Psoas muscle (tissue), 8 donors: ENCODE data around the gene MTMR1. TPM values are rescaled to one million over a fixed set of nuclear protein-coding genes. Genes with fewer than 3 reads are reported as not detected.

Source experiments
- ATAC-seq, 4 donors: fragments of 200-7000 bp; cut with Tn5 transposase; one replicate each; pipeline ENCODE4 v1.9.1; 2020; ENCODE audit warnings: moderate library complexity in 3 of 4, mild to moderate bottlenecking in 2 of 4
- DNase-seq, 2 donors: peaks; one replicate each; pipeline ENCODE4 v3.0.0-alpha.2; 2020
- H3K27ac ChIP-seq: fragments of 200-600 bp; one replicate; pipeline ENCODE4 v1.8.0; 2022
- H3K27me3 ChIP-seq, 3 donors: fragments of 200-600 bp in 1 of 3; one replicate each; pipeline versions ENCODE4 v1.6.1 to v1.8.0; 2013 to 2022; ENCODE audit warnings: low read length in 2 of 3, mild to moderate bottlenecking in 2 of 3, moderate library complexity in 1 of 3; ENCODE audit not compliant: insufficient read depth in 3 of 3
- H3K36me3 ChIP-seq, 2 donors: fragments of 200-600 bp in 1 of 2; one replicate each; pipeline versions ENCODE4 v1.6.1 to v1.8.0; 2013 to 2022; ENCODE audit warnings: low read depth in 1 of 2, mild to moderate bottlenecking in 1 of 2, moderate library complexity in 1 of 2; ENCODE audit not compliant: insufficient read depth in 1 of 2
- H3K4me1 ChIP-seq: fragments of 200-600 bp; one replicate; pipeline ENCODE4 v1.8.0; 2022
- H3K4me3 ChIP-seq: fragments of 200-600 bp; one replicate; pipeline ENCODE4 v1.8.0; 2022; ENCODE audit warnings: mild to moderate bottlenecking
- H3K9me3 ChIP-seq: fragments of 200-600 bp; one replicate; pipeline ENCODE4 v1.8.0; 2022
- WGBS, 3 donors: extraction: QIAGEN DNeasy Blood & Tissue Kit; methylation state at CpG; one replicate each; pipeline versions ENCODE4 v1.1.6 to v1.1.7; 2013; 5-methylcytosine and 5-hydroxymethylcytosine counted together
- intact Hi-C, 2 donors: fragments of 100-400 bp; cut with DNase I; formaldehyde crosslinking; loops; one replicate each; pipeline versions ENCODE4 v1.11.0 to v1.14.2; 2022
- polyA plus RNA-seq, 3 donors: library from polyadenylated mRNA; stranded (reverse); fragments of 200-250 nt; gene quantifications; one replicate each; pipeline ENCODE4 v1.2.3, GENCODE V29; 2013
- total RNA-seq, 4 donors: library from RNA; stranded (reverse); fragmentation: NEBNext Ultra II Directional in 2 of 4; extraction: Animal tissue kit (Norgen Biotek cat#: 25700) in 2 of 4; gene quantifications; one replicate each; pipeline versions ENCODE4 v1.2.1 to v1.2.4, GENCODE V29; 2021 to 2023
- TF ChIP-seq, protein P1 (sequence below): fragments of 200-600 bp; IDR thresholded peaks from one replicate; pipeline ENCODE4 v1.8.0; 2022; ENCODE audit warnings: antibody characterized with exemption
- donor health status: healthy with polysubstance abuse.
- donor health status: DM: no; HTN: no; CAD: no; lungs with moderate emphysema.
- donor health status: Bipolar disorder and iron deficiency.
- donor health status: healthy.
- donor health status: DM: yes; HTN: yes; CAD: no.
- donor health status: DM: no; HTN: no; CAD: no.
- donor health status: DM: no; HTN: no; CAD: no.
- donor health status: DM: yes; HTN: yes; CAD: no.

MTMR1 gene
- total and polyA plus RNA-seq, 7 donors, result 8.9 to 48.6 (median 27.9) TPM

GRCh38 chrX:150697641-150698040 is 4.4 kb downstream of the MTMR1 start:
- H3K9me3 ChIP-seq, result no peaks in the 10 kb centered on the region
- DNase-seq (no peak), ATAC-seq (no peak)
- H3K27ac ChIP-seq, result no peak overlapping the region
- no peak overlapping the region for H3K4me3 ChIP-seq
- TF ChIP-seq, protein P1, sequence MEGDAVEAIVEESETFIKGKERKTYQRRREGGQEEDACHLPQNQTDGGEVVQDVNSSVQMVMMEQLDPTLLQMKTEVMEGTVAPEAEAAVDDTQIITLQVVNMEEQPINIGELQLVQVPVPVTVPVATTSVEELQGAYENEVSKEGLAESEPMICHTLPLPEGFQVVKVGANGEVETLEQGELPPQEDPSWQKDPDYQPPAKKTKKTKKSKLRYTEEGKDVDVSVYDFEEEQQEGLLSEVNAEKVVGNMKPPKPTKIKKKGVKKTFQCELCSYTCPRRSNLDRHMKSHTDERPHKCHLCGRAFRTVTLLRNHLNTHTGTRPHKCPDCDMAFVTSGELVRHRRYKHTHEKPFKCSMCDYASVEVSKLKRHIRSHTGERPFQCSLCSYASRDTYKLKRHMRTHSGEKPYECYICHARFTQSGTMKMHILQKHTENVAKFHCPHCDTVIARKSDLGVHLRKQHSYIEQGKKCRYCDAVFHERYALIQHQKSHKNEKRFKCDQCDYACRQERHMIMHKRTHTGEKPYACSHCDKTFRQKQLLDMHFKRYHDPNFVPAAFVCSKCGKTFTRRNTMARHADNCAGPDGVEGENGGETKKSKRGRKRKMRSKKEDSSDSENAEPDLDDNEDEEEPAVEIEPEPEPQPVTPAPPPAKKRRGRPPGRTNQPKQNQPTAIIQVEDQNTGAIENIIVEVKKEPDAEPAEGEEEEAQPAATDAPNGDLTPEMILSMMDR, result no peak
- WGBS, 3 donors, result 71 to 94% (median 93%) methylated on average over 7 of the region's 7 CpGs
- peaks cover 0 to 4% of the 10 kb centered on the region in 2 donors for H3K36me3 ChIP-seq
- H3K27me3 ChIP-seq, result no peaks in the 10 kb centered on the region
- H3K4me1 ChIP-seq, result no peaks in the 10 kb centered on the region
- intact Hi-C loops, result no loop called here

- H3K36me3 ChIP-seq, result peaks cover 0 to 4% of the 10 kb centered on the region in 2 donors
- no peak for DNase-seq
- no peak overlapping the region for H3K4me3 ChIP-seq
- H3K27ac ChIP-seq, result peak overlapping the region; percentile 19
- no peaks in the 10 kb centered on the region for H3K4me1 ChIP-seq
- ATAC-seq, result peak in 2 of 4 donors; percentile 45 to 47
- no peaks in the 10 kb centered on the region for H3K27me3 ChIP-seq
- 22 to 46% (median 29%) methylated on average over 2 of the region's 2 CpGs for WGBS, 3 donors
- TF ChIP-seq, protein P1, result no peak
- no peaks in the 10 kb centered on the region for H3K9me3 ChIP-seq
- intact Hi-C loops, result no loop called here
Observed at GRCh38 chrX:150698981-150699380, 5.8 kb downstream of the MTMR1 start.

DNA sequence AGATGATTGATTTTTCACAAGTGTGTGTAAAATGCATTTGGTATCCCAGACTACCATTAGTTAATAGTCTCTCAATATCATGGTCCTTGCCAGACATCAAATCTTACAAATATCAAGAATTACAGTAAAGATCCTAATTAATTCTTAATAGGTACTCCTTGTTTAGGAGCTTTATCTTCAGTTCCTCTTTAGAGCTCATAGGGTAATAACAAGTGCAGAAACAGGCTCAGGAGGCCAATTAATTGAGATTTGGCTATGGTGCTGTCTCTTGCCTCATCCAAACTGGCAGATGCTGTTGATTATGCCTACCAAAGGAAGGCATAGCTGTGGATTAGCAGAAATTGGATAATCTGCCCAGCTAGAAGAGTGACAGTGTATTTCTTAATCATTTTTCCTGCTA is 6.9 kb downstream of the MTMR1 start:
- peak overlapping the region; percentile 19 for H3K27ac ChIP-seq
- TF ChIP-seq, protein P1, result no peak
- no peaks in the 10 kb centered on the region for H3K27me3 ChIP-seq
- no peak overlapping the region for H3K4me3 ChIP-seq
- no peaks in the 10 kb centered on the region for H3K4me1 ChIP-seq
- H3K9me3 ChIP-seq, result no peaks in the 10 kb centered on the region
- H3K36me3 ChIP-seq, result peaks cover 0 to 4% of the 10 kb centered on the region in 2 donors
- DNase-seq (no peak), ATAC-seq (no peak)
- intact Hi-C loops, result no loop called here

DNA sequence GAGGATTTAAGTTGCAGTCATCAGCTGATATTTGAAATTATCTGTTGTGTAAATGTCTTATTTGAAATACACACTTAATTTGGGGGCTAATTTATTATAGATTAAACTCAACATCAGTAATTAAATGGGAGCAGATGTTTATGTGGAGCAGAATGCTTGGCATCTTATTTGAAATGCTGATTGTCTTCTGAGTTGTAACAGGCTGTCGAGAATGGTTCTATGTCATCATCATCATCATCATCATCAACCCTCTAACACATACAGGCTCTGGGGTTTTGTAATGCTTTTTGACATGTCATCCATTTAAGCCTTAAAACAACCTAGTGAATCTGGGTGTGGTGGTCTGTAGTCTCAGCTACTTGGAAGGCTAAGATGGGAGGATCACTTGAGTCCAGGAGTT is 8.2 kb downstream of the MTMR1 start:
- DNase-seq (no peak), ATAC-seq (no peak)
- 77 to 100% (median 86%) methylated on average over 1 of the region's 1 CpG for WGBS, 3 donors
- no peaks in the 10 kb centered on the region for H3K9me3 ChIP-seq
- TF ChIP-seq, protein P1, result no peak
- no peak overlapping the region for H3K27ac ChIP-seq
- H3K4me1 ChIP-seq, result no peaks in the 10 kb centered on the region
- H3K4me3 ChIP-seq, result no peak overlapping the region
- H3K36me3 ChIP-seq, result peaks cover 0 to 4% of the 10 kb centered on the region in 2 donors
- intact Hi-C loops, result no loop called here
- no peaks in the 10 kb centered on the region for H3K27me3 ChIP-seq

- DNase-seq (no peak), ATAC-seq (no peak)
- Histone ChIP-seq H3K4me3 (no peak overlapping the region), H3K9me3 (no peaks in the 10 kb centered on the region), H3K27me3 (no peaks in the 10 kb centered on the region), H3K27ac (no peak overlapping the region), H3K4me1 (no peaks in the 10 kb centered on the region), H3K36me3 (peaks cover 0 to 9% of the 10 kb centered on the region in 2 donors)
- WGBS, 3 donors, result 64 to 100% (median 98%) methylated on average over 1 of the region's 1 CpG
- intact Hi-C loops, result no loop called here
- TF ChIP-seq, protein P1, result no peak
Observed at GRCh38 chrX:150702966-150703694, 9.9 kb downstream of the MTMR1 start.
